MCF 10A (cell line): ENCODE measurements around the gene ZFHX3. TPM values are rescaled to one million over a fixed set of nuclear protein-coding genes. Genes with fewer than 3 reads are reported as not detected.
A peak's percentile ranks its signal among the peaks of the same experiment; 100 is the strongest.

ENCODE experiments used
- BruUV-seq: library from RNA; stranded (reverse); fragments of 400-500 nt; replicated peaks from 2 replicates; lab custom pipeline; 2021; lab: Mats Ljungman, UMichigan
- CTCF ChIA-PET: fragments of 300-600 bp; sonication (Branson Sonifier 250); formaldehyde crosslinking; extraction: SDS; loops from one replicate; lab custom pipeline; 2021; ENCODE audit warnings: antibody characterized with exemption, inconsistent platforms; lab: Yijun Ruan, JAX
- POLR2A ChIA-PET: fragments of 300-600, 350-650 bp; sonication (Branson Sonifier 250); formaldehyde crosslinking; extraction: SDS; loops from one replicate; lab custom pipeline; 2020; ENCODE audit warnings: antibody characterized with exemption, inconsistent platforms; lab: Yijun Ruan, JAX
- DNase-seq: peaks from one replicate; pipeline ENCODE4 v3.0.0-alpha.2; 2018; ENCODE audit not compliant: unreplicated experiment
- H3K27ac Mint-ChIP-seq: one replicate; pipeline ENCODE4 v1.8.0; 2022; ENCODE audit warnings: mild to moderate bottlenecking, low read depth, mixed read lengths; ENCODE audit not compliant: unreplicated experiment
- H3K27me3 Mint-ChIP-seq: one replicate; pipeline ENCODE4 v1.8.0; 2022; ENCODE audit warnings: mixed read lengths; ENCODE audit not compliant: insufficient read depth, unreplicated experiment
- H3K36me3 Mint-ChIP-seq: one replicate; pipeline ENCODE4 v1.8.0; 2022; ENCODE audit warnings: mild to moderate bottlenecking, moderate library complexity, mixed read lengths; ENCODE audit not compliant: insufficient read depth, unreplicated experiment
- H3K4me1 Mint-ChIP-seq: one replicate; pipeline ENCODE4 v1.8.0; 2022; ENCODE audit warnings: mixed read lengths; ENCODE audit not compliant: insufficient read depth, unreplicated experiment
- H3K4me3 Mint-ChIP-seq: one replicate; pipeline ENCODE4 v1.8.0; 2022; ENCODE audit warnings: mild to moderate bottlenecking, moderate library complexity, mixed read lengths; ENCODE audit not compliant: unreplicated experiment
- H3K9me3 Mint-ChIP-seq: one replicate; pipeline ENCODE4 v1.8.0; 2022; ENCODE audit warnings: mixed read lengths; ENCODE audit not compliant: unreplicated experiment
- intact Hi-C: fragments of 100-400 bp; cut with micrococcal nuclease; formaldehyde crosslinking; loops from 2 replicates; pipeline ENCODE4 v1.14.1; 2022
- total RNA-seq: library from RNA; stranded (reverse); gene quantifications from 2 replicates; pipeline ENCODE4 v1.2.3, GENCODE V29; 2022
- TF ChIP-seq, protein P1 (sequence below): fragments of 200-600 bp; IDR thresholded peaks from one replicate; pipeline ENCODE4 v1.8.0; 2022; ENCODE audit warnings: antibody characterized with exemption, mild to moderate bottlenecking; ENCODE audit not compliant: unreplicated experiment

Gene ZFHX3
- total RNA-seq, 1 experiment from 2014 or later = 27.4 TPM

DNA sequence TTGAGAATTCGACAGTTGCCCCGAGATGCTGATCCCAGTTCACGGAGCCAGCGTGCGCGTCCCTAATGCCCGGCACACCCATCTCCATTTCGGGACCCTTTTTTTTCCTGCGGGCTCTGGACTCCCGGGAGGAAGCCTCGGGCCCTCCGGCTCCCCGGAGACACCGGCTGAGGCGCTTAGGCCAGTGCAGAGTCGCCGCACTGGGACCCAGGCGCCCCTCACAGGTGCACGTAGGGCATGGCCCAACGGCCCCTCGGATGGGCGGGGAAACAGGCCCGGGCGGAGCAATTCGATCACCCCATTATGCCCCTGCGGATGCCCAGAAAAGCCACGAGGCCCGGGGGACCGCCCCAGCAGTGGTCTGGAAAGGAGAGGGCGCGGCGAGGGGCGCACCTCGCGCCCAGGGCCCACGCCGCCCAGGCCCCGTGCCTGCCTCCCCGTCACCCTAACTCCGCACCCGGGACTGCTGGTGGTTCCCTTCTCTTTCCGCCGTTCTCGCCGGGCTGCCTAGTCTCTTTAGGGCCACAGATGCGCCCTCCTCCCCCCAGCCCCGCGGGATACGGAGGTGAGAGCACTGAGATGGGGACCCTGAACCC is 18.5 kb upstream of the ZFHX3 start:
- Mint-ChIP-seq H3K27me3 (no peaks in the 10 kb centered on the region), H3K4me3 (no peak overlapping the region)
- intact Hi-C loops = no loop called here

GRCh38 chr16:73065632-73066330 is 17.9 kb upstream of the ZFHX3 start:
- intact Hi-C loops = no loop called here
- DNase-seq = no peak
- H3K27ac Mint-ChIP-seq = no peak overlapping the region
- peaks cover 38% of the 10 kb centered on the region for H3K4me1 Mint-ChIP-seq
- H3K9me3 Mint-ChIP-seq = no peaks in the 10 kb centered on the region
- CTCF ChIA-PET = no interaction called here
- TF ChIP-seq, protein P1, sequence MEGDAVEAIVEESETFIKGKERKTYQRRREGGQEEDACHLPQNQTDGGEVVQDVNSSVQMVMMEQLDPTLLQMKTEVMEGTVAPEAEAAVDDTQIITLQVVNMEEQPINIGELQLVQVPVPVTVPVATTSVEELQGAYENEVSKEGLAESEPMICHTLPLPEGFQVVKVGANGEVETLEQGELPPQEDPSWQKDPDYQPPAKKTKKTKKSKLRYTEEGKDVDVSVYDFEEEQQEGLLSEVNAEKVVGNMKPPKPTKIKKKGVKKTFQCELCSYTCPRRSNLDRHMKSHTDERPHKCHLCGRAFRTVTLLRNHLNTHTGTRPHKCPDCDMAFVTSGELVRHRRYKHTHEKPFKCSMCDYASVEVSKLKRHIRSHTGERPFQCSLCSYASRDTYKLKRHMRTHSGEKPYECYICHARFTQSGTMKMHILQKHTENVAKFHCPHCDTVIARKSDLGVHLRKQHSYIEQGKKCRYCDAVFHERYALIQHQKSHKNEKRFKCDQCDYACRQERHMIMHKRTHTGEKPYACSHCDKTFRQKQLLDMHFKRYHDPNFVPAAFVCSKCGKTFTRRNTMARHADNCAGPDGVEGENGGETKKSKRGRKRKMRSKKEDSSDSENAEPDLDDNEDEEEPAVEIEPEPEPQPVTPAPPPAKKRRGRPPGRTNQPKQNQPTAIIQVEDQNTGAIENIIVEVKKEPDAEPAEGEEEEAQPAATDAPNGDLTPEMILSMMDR = no peak
- H3K36me3 Mint-ChIP-seq = peaks cover 6% of the 10 kb centered on the region
- no peaks in the 10 kb centered on the region for H3K27me3 Mint-ChIP-seq
- BruUV-seq = no TSS peak
- POLR2A ChIA-PET = no interaction called here
- H3K4me3 Mint-ChIP-seq = no peak overlapping the region

More for the DNA sequence above, 18.5 kb upstream of the ZFHX3 start:
- CTCF ChIA-PET = no interaction called here
- TF ChIP-seq, protein P1 = no peak
- no peak for DNase-seq
- H3K9me3 Mint-ChIP-seq = no peaks in the 10 kb centered on the region
- BruUV-seq = no TSS peak
- peaks cover 44% of the 10 kb centered on the region for H3K4me1 Mint-ChIP-seq
- POLR2A ChIA-PET = no interaction called here
- no peak overlapping the region for H3K27ac Mint-ChIP-seq
- peaks cover 6% of the 10 kb centered on the region for H3K36me3 Mint-ChIP-seq

DNA sequence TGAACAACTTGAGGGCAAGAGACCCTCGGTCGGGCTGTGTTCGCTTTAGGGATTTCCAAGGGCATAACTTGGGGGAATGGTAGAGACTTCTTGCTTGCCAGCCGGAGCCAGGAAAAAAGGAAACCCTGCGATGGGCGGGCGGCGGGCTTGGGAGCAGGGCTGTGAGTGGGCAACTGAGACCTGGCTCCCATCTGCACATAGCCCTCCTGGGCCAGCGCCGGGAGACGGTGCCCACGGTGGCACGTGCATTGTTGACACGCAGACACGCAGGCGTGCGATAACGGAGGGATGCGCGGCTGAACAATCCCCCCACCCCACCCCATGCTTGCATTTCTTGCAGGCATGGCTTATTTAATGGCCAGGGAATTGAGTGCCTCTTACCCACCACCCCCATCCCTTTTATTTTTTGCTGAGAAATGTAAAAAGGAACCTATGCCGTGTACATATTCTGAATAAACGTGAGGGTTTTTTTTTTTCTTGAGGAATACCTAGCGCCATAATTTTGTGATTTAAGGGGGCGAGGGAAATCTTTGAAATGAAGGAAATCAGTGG is 17.1 kb upstream of the ZFHX3 start:
- H3K4me3 Mint-ChIP-seq = no peak overlapping the region
- H3K4me1 Mint-ChIP-seq = peaks cover 31% of the 10 kb centered on the region
- H3K9me3 Mint-ChIP-seq = no peaks in the 10 kb centered on the region
- ChIA-PET POLR2A (interaction anchor here (2.0 kb wide), 1 partner anchor 11 kb away, joined by 9 read pairs; no protein-coding TSS in a partner anchor), CTCF (no interaction called here)
- H3K27me3 Mint-ChIP-seq = no peaks in the 10 kb centered on the region
- peak overlapping the region; percentile 69 for H3K27ac Mint-ChIP-seq
- no TSS peak for BruUV-seq
- intact Hi-C loops = loop anchor here (1.0 kb wide), 1 partner anchor 111 kb away; no protein-coding TSS in a partner anchor
- DNase-seq = no peak
- H3K36me3 Mint-ChIP-seq = peaks cover 6% of the 10 kb centered on the region
- TF ChIP-seq, protein P1 = no peak
